LNCAP (cell line): Measurements from ENCODE around the gene INPP4A.

Source experiments
- TF ChIP-seq, protein P1 (sequence below): fragments of 450-650 bp; IDR thresholded peaks from 2 replicates; pipeline ENCODE4 v1.5.1; 2017; ENCODE audit warnings: mild to moderate bottlenecking

INPP4A gene

GRCh38 chr2:98541906-98542305 is 97.2 kb downstream of the INPP4A start:
- TF ChIP-seq, protein P1, sequence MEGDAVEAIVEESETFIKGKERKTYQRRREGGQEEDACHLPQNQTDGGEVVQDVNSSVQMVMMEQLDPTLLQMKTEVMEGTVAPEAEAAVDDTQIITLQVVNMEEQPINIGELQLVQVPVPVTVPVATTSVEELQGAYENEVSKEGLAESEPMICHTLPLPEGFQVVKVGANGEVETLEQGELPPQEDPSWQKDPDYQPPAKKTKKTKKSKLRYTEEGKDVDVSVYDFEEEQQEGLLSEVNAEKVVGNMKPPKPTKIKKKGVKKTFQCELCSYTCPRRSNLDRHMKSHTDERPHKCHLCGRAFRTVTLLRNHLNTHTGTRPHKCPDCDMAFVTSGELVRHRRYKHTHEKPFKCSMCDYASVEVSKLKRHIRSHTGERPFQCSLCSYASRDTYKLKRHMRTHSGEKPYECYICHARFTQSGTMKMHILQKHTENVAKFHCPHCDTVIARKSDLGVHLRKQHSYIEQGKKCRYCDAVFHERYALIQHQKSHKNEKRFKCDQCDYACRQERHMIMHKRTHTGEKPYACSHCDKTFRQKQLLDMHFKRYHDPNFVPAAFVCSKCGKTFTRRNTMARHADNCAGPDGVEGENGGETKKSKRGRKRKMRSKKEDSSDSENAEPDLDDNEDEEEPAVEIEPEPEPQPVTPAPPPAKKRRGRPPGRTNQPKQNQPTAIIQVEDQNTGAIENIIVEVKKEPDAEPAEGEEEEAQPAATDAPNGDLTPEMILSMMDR: no peak

GRCh38 chr2:98543214-98543613 is 98.6 kb downstream of the INPP4A start:
- TF ChIP-seq, protein P1: no peak

GRCh38 chr2:98543842-98544241 is 99.2 kb downstream of the INPP4A start:
- TF ChIP-seq, protein P1: no peak

DNA sequence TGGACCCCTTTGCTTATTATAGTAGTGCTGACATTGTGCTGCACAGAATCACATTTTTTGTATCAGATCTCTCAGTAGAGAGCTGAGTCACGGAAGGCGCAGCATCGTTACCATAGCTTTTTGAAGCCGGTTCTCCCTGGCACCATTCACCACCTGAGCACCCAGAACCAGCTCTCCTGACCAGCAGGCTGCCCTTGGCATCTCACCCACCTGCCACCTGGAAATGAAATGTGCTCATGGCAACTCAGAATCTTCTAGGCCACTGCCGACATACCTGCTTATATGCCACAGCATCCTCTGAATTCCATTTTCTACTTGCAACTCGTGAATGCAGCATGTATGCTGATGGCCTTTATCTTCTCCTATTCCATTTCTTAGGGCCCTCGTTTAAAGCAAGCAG is 100.9 kb downstream of the INPP4A start:
- TF ChIP-seq, protein P1: no peak

DNA sequence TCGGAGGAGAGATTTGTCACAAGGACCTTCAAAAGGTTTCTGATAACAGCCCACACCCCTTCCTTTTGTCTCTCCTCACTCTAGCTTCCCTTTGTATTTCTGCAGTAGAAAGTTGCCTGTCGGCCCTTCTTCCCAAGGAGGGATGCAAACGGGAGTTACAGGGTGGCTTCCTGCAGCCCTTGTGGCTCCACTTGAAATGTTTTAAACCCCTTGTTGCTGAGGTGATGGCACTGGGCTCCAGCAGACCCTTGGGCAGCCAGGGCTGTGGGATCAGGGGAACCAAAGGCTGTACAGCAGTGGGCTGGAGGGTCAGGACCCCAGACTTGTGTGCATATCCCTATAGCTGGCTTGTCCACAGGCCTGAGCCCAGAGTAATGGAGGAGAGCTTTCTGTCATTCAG is 101.5 kb downstream of the INPP4A start:
- TF ChIP-seq, protein P1: no peak

- TF ChIP-seq, protein P1: no peak
Measured at GRCh38 chr2:98547092-98547790, 102.6 kb downstream of the INPP4A start.

GRCh38 chr2:98548920-98549818 is 104.5 kb downstream of the INPP4A start:
- TF ChIP-seq, protein P1: no peak
